GM19395 (cell line): ENCODE measurements around the gene CAMTA2.
"Not testable (repeated sequence)": the region's sequence is repeated elsewhere in the genome, so short reads cannot be mapped to it uniquely, and the experiment has no call there.

Source experiments
- ATAC-seq: cut with Tn5 transposase; IDR thresholded peaks from one replicate; pipeline ENCODE4 v1.9.1; 2021; ENCODE audit warnings: mild to moderate bottlenecking, moderate library complexity; ENCODE audit not compliant: unreplicated experiment

Gene CAMTA2

GRCh38 chr17:4933646-4934045 is 53.8 kb downstream of the CAMTA2 start:
- ATAC-seq: no peak

- no peak for ATAC-seq
Observed at GRCh38 chr17:4932756-4933155, 54.7 kb downstream of the CAMTA2 start.

- no peak for ATAC-seq
Observed at GRCh38 chr17:4931963-4932362, 55.5 kb downstream of the CAMTA2 start, which contains the start of gene GP1BA. Gene GP1BA (plus strand): TSS chr17:4932277. CDS start chr17:4932605, 328 bp downstream.

- no peak for ATAC-seq
Observed at GRCh38 chr17:4928881-4929280, 58.6 kb downstream of the CAMTA2 start.

GRCh38 chr17:4926577-4927335 is 60.7 kb downstream of the CAMTA2 start:
- ATAC-seq: not testable (repeated sequence)

GRCh38 chr17:4921320-4921719 is 66.2 kb downstream of the CAMTA2 start:
- no peak for ATAC-seq

- ATAC-seq: no peak
Observed at GRCh38 chr17:4920351-4921048, 67.0 kb downstream of the CAMTA2 start.

- ATAC-seq: no peak
Observed at GRCh38 chr17:4919511-4920047, 67.9 kb downstream of the CAMTA2 start.
